Medulla oblongata (tissue), 1 donor: ENCODE measurements around the gene ZSWIM2.
"Not testable (repeated sequence)": the region's sequence is repeated elsewhere in the genome, so short reads cannot be mapped to it uniquely, and the experiment has no call there.

Source experiments
- DNase-seq: peaks from one replicate; pipeline ENCODE4 v3.0.0-alpha.2; 2015; ENCODE audit errors: extremely low spot score

ZSWIM2 gene, protein sequence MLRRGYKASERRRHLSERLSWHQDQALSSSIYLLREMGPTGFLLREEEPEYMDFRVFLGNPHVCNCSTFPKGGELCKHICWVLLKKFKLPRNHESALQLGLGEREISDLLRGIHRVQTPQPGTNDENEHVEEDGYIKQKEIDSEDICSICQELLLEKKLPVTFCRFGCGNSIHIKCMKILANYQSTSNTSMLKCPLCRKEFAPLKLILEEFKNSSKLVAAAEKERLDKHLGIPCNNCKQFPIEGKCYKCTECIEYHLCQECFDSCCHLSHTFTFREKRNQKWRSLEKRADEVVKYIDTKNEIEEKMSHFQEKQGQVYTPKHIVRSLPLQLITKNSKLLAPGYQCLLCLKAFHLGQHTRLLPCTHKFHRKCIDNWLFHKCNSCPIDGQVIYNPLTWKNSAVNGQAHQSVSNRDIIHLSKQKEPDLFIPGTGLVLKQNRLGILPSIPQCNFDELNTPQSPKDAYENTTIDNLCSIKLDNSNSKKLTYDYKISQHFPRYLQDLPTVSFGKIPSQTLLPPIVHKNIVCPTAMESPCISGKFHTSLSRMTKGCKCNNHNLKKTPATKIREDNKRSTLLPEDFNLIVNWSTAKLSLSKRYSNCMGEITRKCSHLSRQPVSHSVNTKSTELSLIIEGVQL

DNA sequence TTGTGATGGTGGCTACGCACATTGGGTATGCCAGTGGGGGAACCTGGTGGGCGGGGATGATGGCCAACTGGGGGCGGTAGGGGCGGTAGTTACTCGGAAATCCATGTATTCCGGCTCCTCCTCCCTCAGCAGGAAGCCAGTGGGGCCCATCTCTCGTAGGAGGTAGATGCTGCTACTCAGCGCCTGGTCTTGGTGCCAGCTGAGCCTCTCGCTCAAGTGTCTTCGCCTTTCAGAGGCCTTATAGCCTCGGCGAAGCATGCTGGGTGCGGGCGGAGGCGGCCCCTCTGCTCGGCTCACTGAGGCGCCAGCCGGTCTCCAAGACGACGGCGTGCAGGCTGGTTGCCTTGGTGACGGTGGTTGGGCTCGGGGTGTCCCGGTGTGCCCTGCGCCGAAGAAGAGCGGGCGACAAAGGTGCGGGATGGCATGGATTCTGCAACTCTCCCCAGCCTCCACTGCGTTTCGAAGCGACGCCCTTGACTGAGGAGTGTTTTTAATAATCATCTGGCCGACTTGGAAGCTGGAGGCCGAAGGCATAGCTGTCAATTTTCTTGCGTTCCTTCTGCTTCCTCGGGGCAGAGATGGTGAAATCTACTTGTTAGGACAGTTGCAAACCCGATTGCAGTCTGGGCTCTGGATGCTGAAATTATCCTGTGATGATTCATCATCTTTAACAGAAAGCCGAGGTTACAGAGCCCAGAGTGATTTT, at the start of gene ZSWIM2:
Gene ZSWIM2 (minus strand): TSS at position 298 of the 706 bp plus-strand sequence. CDS start 40 bp downstream, at position 258.
- peak; percentile 57 for DNase-seq

DNA sequence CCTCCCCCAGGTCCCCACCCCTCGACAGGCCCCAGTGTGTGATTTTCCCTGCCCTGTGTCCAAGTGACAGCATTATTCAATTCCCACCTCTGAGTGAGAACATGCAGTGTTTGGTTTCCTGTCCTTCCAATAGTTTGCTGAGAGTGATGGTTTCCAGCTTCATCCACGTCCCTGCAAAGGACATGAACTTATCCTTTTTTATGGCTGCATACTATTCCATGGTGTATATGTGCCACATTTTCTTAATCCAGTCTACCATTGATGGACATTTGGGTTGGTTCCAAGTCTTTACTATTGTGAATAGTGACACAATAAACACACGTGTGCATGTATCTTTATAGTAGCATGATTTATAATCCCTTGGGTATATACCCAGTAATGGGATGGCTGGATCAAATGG, 47.2 kb upstream of the ZSWIM2 start:
- DNase-seq, result not testable (repeated sequence)

DNA sequence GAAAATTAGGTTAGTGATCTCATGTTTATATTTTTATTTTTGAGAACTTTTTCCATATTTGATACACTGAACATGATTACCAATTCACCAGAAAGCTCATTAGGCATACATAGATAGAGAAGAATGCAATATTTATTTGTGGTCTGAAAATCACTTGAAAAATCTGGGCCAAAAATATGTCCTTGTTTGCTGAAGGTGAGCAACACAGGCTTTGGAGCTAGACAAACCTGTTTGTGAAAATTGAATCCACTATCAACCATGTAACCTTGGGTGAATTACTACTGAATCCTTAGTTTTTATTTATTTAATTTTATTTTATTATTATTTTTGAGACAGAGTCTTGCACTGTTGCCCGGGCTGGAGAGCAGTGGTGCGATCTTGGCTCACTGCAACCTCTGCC, 46.5 kb upstream of the ZSWIM2 start:
- DNase-seq, result no peak

DNA sequence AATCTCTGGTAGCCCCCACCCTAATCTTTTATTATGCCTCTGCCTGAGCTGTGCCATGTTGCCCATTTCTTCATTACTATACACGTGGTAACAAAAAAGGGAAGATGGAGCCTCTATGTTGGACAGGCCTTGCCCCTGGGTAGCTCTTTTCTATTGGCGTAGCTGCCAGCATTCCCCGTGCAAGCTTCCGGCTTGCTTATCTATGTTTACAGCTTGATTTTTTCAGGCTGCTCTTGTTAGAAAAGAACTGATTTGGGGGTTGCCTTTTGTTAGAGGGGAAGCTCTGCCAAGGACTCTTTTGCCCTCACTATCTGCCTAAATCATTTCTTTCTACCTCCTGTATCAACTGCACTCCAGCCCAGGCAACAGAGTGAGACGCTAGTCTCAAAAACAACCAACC, 45.5 kb upstream of the ZSWIM2 start:
- no peak for DNase-seq

DNA sequence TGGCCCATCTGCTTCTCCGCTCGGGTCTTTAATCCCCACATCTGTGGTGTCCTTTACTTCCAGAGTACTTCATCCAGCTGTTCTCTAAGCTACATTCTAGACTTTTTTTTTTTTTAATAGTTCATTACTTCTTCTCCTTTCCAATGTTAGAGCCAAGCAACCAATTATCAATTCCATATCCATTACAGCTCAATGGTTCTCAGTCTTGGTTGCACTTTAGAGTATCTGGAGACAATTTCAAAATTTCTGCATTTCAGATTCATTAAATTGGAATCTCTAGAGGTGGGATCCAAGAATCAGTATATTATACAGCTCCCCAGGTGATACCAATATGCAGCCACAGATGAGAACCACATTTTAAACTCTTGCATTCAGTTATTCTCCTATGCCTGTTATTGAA, 43.9 kb upstream of the ZSWIM2 start:
- DNase-seq, result no peak

DNA sequence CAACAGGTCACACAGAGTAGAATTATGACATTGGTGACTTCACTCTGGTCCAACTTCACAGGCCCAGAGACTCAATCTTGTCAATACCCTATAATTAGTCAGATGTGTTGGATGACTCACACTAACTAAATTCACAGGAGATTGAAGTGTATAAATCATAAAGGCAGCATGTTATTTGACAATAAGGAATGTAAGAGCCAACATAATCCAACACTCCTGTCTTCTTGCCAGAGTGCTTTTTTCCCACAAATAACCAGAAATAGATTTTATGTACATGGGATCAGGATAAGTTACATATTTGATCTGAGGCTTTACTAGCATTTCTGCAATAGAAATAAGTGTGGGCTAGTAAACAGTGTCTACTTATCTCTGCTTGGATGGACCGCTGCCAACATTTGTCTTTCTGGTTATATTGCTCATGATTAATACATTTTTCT, 42.2 kb upstream of the ZSWIM2 start:
- DNase-seq, result no peak

DNA sequence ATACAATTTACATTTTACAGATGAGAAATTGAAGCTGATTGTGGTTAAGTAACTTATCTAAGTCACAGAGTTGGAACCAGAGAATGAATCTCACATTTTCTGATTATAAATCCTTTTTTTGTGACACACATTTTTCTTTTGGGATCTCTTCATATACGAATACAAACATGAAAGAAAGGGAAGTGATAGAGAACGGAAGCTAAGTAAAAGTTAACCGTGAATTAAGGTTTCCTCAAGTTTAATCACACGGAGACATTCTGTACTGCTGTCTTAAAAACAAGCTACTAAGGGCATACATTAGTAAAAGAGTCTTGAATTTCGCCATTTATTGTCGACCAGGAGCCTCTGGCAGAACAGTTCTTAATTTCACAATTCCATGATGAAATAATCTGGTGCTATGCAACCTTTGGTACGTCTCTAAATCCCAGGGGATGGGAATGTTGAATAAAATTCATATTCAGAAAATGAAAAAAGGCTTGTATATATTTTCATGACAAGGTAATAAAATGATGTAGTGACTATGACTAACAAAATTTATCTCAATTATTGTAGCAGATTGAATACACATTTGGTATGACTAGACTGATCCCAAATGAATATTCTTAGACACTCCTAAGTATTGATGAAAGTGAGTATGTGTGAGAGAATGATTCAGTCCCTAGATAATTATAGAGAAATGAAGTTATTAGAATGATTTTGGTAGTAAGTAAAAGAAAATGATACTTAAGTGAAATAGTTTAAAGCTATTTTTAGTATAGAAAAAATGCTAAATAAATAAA, 40.3 kb upstream of the ZSWIM2 start:
- no peak for DNase-seq

DNA sequence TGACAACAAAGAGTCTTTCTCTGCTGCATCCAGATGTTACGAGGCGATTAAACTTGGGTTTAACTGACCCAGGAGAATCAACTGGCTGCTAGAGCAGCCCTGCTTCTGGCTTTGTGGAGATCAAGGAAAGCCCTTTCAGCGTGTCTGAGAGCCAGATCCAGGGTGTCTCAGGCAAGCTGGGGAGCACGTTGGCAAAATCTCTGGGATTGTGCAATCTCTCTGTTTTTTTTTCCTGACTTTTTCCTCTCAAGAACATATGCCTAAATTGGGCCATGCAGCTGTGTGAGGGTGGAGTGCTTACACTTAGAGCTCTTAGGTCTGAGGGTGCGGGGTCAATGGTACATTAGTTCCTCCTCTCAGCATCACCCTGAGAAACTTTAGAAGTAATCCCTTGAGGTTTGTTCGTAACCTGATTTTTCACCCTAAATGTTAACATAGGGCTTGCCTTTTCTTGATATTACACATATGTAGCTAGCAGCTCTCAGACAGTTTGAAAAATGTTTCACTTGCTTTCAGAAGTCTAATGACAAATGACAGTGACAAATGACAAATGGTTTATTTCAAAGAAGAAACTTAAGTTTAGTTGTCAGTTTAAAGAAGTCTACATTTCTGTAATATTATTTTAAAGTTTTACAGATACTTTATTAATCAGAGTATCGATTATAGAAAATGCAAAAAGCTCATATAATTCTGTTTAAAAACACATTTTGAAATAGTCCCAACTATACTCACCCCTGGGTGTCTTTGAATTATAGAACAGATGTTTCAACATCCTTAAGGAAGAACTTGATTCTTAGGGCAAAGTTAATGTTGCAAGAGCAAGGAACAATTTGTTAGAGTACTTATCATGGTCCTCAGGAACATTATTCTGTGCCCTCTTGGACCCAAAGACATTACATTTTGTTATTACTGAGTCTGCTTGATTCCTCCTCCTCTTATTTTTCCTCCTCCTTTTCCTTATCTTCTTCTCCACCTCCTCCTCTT, 38.4 kb upstream of the ZSWIM2 start:
- DNase-seq, result no peak

DNA sequence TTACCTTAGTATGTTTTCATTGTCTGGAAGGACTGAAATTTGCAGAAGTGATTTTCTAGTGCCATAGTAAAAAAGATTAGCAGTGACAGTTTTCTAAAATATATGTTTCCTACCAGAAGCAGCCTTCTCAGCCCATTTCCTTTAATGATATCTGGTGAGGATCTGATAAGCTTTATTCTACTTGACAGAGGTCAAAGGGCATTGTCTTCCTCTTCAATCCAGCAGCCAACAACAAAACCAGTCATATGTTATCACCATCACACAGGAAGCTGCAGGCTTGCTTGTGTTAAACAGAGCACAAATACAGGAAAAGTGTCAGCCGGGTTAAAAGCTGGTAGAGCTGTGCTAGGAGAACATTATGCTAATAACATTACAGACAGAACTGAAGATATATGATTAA, 35.6 kb upstream of the ZSWIM2 start:
- no peak for DNase-seq

DNA sequence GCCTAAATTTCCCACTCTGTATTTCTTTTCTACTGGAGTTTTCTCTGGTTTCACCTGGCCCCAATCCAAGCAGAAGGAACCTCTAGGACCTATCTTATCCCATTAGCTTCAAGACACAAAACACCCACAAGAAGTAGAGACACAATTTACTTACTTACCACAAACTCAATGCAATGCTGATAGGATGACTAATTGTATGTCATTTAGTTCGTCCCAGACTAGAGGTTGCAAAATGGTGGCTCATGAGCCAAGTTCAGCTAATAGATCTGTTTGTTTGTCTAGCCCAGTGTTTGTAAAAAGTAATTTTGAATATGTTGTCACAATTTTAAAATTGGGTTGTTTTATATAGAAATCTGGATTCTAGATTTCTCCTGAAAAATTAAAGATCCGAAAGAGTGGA, 34.7 kb upstream of the ZSWIM2 start:
- no peak for DNase-seq

DNA sequence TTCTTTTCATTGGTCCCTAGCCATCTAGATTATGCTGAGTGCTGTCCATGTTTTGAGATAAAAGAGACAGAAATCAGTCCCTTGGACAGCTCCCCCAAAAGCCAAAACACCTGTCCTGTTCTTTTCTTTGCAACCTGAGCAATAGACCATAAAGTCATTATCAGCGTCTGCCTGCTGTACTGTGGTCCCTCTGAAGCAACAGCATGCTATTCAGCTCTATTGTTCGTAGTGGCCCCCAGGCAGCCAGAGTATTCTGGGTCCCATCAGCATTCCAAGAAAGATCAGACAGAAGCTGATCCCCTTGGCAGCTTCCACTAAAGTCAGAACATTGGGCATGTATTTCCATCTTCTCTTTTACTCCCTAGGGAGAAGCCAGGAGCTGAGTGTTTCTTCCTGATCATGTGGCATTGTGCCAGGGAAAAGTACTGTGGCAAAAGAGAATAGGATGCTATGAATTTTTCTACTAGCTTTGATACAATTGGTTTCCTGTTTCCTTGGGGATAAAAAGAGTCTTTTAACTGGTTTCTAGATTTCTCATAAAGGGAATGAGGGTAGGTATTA, 33.6 kb upstream of the ZSWIM2 start:
- DNase-seq, result no peak

DNA sequence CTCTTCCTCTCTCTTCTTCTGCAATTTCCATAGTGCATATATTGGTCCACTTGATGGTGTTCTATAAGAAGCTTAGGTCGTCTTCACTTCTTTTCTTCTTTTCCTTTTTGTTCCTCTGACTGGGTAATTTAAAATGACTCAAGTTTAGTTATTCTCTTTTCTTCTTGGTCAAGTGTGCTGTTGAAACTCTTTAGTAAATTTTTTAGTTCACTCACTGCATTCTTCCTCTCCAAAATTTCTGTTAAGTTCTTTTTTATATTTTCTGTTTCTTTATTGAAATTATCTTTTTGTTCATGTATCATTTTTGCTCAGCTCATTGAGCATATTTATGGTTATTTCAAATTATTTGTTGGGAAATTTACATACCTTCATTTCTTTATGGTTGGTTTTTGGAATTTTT, 32.7 kb upstream of the ZSWIM2 start:
- DNase-seq, result no peak

DNA sequence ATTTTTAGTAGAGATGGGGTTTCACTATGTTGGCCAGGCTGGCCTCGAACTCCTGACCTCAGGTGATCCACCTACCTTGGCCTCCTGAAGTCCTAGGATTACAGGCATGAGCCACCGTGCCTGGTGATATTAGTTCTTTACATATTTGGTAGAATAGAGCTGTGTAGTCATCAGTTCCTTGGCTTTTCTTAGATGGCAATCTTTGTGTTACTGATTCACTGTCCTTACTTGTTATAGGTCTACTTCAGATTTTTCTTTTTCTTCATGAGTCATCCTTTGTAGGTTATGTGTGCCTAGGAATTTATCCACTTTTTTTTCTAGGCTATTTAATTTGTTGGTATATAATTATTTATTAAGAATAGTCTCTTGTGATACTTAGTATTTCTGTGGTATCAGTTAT, 30.3 kb upstream of the ZSWIM2 start:
- DNase-seq, result no peak

DNA sequence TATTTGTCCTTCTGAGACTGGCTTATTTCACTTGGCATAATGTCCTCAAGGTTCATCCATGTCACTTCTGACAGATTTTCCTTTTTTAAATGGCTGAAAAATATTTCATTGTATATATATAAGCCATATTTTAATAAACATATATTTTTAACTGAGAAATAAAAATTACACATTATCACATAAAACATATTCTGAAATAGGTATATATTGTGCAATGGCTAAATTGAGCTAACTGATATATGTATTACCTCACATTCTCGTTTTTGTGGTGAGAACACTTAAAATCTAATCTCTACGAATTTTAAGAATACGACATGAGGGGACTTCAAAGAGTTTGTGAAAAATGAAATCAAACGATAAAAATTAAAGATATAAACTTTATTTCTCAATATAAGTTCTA, 25.7 kb upstream of the ZSWIM2 start:
- no peak for DNase-seq

DNA sequence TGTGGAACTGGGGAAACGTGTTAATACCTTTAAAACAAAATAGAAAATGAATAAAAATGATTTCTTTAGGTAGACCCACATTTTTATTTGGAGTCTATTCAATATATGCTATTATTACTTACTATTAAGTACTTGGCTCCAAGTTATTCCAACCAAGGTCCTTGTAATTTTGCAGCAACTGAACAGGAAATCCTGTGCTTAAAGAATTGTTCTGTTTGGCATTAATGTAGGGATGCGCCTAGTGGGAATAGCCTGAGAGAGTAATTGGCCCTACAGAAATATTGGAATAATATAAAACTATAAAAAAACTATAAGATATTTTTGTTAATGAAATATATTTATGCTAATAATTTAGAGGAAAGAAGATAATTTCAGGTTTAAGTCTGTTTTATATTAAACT, 22.9 kb upstream of the ZSWIM2 start:
- no peak for DNase-seq

DNA sequence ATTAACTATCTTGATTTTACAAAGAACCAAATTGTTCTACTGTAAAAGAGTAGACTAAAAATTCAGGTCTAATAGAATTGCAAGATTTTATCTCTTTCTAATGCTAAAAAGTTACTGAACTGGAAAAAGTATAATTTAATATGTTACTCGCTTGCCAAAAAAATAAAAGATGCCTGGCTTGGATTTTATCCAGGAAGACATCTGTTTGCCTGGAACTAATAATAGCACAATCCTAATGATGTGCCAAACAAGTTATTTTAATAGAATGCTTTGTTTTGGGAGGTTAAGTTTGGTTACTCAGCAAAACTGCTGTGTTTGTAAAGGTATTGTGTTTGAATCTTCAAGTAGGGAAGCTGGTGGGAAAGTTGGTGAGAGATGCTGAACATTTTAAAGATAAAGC, 19.4 kb upstream of the ZSWIM2 start:
- DNase-seq, result no peak

DNA sequence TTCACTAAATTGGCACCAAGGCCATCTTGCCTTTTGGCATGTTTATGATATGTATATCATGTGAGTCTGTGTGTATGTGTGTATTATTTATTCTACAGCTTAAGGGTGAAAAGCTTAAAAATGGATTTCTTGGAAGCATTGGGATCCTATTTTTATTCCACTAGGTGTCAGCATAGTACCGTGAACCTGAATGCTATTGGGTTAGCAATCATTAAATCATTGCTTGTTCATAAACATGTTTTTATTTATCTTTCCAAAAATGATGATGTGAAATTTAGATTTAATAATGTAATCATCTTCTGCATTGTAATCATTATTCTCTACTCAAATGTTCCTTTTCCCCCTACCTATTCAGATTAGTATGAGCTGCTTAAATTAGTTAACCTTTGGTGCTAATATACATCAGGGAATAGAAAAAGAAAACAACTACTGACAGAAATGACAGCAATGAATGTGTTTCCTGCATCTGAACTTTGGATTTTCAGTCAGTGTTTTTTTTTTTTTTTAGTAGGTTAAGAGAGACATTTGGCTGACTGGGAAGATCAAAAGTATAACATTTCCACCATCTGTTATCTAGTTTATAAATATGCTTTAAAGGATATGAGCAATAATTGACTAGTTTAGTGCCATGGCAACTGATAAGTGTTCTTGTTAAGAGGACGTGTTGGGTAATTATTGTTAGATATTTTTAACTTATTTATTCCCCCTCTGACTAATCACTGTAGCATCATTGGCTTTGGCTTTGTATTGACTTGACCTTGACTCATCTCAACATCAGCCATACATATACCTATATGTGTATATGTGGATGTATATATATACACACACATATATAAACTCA, 14.1 kb upstream of the ZSWIM2 start:
- DNase-seq, result peak; percentile 57

DNA sequence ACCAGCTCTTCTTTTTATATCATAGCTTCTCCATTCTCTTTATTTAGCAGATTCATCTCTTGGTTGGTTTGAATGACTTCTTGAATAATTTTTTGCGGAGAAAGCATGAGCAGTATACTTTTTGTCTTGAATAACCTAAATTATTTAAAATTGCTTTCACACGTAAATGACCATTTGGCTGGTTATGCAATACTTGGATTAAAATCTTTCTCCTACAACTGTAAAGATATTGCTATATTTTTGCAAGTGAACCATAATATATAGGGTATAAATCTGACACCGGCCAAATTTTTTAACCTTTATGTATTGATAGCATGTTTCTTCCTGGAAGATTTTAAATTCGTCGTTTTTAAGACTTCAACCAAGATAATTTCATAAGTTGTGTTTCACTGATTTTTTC, 6.2 kb upstream of the ZSWIM2 start:
- no peak for DNase-seq

DNA sequence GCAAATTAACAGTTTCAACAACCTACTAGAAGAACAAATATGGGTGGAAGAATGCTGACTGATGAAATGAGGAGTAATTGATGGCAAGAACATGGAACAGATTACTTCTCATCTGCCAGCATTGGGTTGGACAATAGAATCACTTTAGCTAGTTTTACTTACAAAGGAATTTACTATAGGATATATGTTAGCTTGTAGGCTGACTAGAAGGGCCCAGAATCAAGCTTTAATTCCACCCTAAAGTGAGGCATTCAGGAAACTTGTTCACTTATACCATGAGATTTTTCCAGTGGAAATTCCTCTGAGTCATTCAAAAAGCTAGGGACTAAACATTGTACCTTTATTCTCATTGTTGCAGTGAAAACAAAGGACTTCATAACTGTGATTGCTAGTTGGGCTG, 5.0 kb upstream of the ZSWIM2 start:
- no peak for DNase-seq

DNA sequence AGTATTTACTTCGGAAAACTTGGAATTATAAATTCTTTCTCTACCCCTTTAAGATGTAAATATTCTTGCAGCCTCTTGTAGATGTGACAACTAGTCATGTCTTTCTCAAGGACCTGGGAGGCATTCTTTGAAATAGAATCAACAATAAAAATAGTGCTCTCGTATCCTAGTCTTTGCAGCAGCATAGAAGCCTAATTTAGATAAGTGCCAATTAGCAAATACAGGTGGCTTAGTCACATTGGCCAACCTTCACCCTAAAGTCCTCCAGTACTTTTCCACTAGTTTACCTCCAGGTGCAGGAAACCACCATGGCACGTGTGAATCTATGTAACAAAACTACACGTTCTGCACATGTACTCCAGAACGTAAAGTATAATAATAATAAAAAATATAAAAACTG, 3.5 kb upstream of the ZSWIM2 start:
- DNase-seq, result no peak
